ENCODE data around the gene RINT1. TPM values are rescaled to one million over a fixed set of nuclear protein-coding genes. Genes with fewer than 3 reads are reported as not detected.

RINT1 gene
- 10 to 100 TPM; 28.4 to 29.6 TPM for total RNA-seq
- 15.1 TPM for polyA plus RNA-seq

DNA sequence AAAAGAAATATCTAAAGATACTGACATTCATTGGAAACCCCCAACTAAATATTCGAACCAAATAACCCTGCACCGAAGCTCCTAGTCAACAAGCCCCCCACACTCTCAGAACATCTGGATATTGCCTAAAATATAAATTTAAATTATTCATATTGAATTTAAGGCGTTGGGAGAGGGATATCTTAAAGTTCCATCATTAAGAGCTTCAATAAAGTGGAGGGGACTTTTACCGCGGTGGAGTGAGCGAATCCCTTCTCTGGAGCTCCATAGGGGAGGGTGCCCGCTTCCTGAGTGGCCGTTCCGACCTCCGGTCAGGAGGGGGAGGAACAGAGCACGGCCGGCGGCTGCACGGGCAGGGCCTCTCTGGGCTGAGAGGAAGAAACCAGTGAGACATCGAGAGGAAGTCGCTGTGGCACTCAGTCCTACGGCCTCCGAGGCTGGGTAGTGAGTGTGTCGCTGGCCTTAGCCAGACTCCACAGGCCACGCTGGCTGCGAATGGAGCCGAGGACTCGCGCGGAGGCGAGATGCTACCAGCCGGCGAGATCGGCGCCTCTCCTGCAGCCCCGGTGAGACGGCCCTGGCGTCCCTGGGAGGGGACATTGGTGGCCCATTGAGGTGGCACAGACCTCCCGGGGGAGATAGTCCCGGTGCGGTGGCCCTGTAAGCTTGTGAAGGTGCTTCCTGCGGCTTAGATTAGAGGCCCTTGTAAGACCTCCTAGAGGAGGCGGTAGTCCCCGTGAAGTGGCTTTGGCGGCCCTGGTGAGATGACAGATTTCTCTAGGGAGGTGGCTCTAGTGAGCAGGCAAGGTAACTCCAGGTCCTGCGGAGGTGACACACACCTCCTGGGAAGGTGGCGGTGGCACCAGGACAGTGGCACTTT lies at the start of gene RINT1:
Gene RINT1, plus strand, starts transcription at position 410 of the 880 bp plus-strand sequence. Its CDS starts 115 bp downstream, at position 525.
- POLR2A ChIA-PET: interaction anchor here (0.6 to 1.2 kb wide), 9 partner anchors 11 to 548 kb away, joined by 3 to 7 read pairs (median 3); no protein-coding TSS in a partner anchor
- no peaks in the 10 kb centered on the region for H3K27me3 Mint-ChIP-seq

DNA sequence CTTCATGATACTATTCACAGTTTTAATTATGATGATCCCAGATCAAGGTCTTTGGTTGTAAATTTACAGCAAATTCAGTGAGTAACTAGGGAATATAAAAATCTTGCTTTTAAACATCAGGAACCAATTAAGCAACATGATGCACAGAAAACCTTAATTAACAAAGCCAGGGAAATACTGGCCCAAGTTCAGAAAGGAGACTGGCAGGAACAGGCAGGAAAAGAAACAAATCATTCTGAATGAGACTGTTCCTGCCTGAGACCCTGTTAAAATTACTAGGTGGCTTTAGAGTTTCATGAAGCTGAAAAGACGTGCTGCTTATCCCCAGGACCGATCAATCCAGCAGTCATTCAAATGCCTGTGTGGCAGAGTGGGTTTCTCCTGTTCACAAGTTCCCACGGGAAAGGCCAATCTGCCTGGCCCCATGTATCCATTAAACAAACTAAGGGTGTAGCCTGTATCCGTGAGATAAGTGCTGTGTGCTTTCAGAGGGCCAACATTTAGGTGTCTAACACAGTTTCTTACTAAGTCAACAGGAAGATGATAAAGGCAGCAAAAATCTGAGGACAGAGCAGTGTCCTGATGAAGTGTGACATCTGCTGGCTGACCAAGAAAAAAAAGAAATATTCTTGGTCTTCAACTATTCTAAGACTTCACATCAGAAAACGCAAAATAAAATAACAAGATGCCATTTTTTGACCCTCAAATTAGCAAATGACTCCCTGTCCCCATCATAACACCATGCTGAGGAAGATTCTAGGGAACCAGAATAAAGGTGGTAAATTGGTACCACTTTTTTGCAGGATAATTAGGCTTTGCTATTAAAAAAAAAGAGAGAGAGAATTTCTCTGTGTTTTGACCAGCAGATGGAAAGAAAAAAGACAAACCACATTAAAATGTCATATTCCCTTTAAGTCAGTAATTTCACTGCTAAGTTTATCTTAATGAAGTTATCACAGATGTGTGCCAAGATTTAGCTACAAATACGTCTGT lies 44.1 kb upstream of the RINT1 start:
- no peaks in the 10 kb centered on the region for H3K27me3 ChIP-seq (ENCODE audit: insufficient read depth, low read length, poor library complexity, severe bottlenecking)
- H3K27me3 Mint-ChIP-seq: no peaks in the 10 kb centered on the region
- ChIA-PET CTCF (interaction anchor here (0.7 to 1.0 kb wide), 3 partner anchors 44 to 135 kb away, joined by 3 to 7 read pairs (median 3); no protein-coding TSS in a partner anchor), POLR2A (no interaction called here)
- no peak overlapping the region for H3K4me3 ChIP-seq (ENCODE audit: low read length)
- no peaks in the 10 kb centered on the region for H3K9me3 ChIP-seq (ENCODE audit: low read length)
- no peaks in the 10 kb centered on the region for H3K9me3 Mint-ChIP-seq
- H3K36me3 ChIP-seq (ENCODE audit: insufficient read depth, low read length): no peaks in the 10 kb centered on the region
- no peak overlapping the region for H3K4me3 Mint-ChIP-seq
- peaks cover 3 to 10% (median 7%) of the 10 kb centered on the region in 3 donors for H3K4me1 Mint-ChIP-seq
- H3K27ac Mint-ChIP-seq: peak overlapping the region in 4 of 8 donors; percentile 23 to 52 (median 36)
- no peak overlapping the region for H3K27ac ChIP-seq (ENCODE audit: low read depth, low read length)
- peak in 1 of 5 donors; percentile 13 for DNase-seq
- peaks cover 0 to 16% (median 5%) of the 10 kb centered on the region in 3 donors for H3K36me3 Mint-ChIP-seq
- no peaks in the 10 kb centered on the region for H3K4me1 ChIP-seq (ENCODE audit: insufficient read depth, low read length)

More for the DNA sequence above, at the start of gene RINT1:
- Histone ChIP-seq H3K27ac (ENCODE audit: low read depth, low read length) (peak within 1 kb of the TSS; percentile 93), H3K9me3 (ENCODE audit: low read length) (no peaks in the 10 kb centered on the region), H3K36me3 (ENCODE audit: insufficient read depth, low read length) (peaks cover 4% of the 10 kb centered on the region), H3K4me3 (ENCODE audit: low read length) (peak within 1 kb of the TSS; percentile 93), H3K4me1 (ENCODE audit: insufficient read depth, low read length) (peaks cover 18% of the 10 kb centered on the region), H3K27me3 (ENCODE audit: insufficient read depth, low read length, poor library complexity, severe bottlenecking) (no peaks in the 10 kb centered on the region)
- Mint-ChIP-seq H3K36me3 (peaks cover 0 to 28% (median 2%) of the 10 kb centered on the region in 3 donors), H3K9me3 (no peaks in the 10 kb centered on the region), H3K4me3 (peak within 1 kb of the TSS; percentile 89 to 97 (median 93)), H3K27ac (peak within 1 kb of the TSS; percentile 75 to 98 (median 96)), H3K4me1 (peaks cover 30 to 58% (median 46%) of the 10 kb centered on the region in 3 donors)
- CTCF ChIA-PET: interaction anchor here (0.8 to 2.6 kb wide), 14 partner anchors 9 to 587 kb away, joined by 3 to 16 read pairs (median 3); no protein-coding TSS in a partner anchor
- peak; percentile 76 to 89 (median 85) for DNase-seq

DNA sequence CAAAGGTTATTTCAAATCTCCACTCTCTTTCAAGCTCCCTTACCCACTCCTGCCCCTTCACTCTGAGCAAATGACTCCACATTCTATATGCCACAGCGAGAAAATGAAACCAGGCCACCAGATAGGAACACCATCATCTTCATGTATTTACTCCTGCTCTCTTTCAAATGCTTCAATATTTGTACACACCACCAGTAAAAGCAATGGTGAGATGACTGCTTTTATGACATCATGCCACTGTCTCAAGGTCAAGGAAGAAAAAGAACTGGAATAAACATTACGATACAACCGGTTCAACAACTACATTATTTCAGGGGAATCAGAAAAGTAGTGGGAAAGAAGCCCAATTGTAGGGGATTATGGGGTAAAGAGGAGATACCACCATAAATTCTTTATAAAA lies 42.6 kb upstream of the RINT1 start:
- Histone ChIP-seq H3K27me3 (ENCODE audit: insufficient read depth, low read length, poor library complexity, severe bottlenecking) (no peaks in the 10 kb centered on the region), H3K9me3 (ENCODE audit: low read length) (no peaks in the 10 kb centered on the region), H3K36me3 (ENCODE audit: insufficient read depth, low read length) (no peaks in the 10 kb centered on the region), H3K4me3 (ENCODE audit: low read length) (no peak overlapping the region), H3K4me1 (ENCODE audit: insufficient read depth, low read length) (no peaks in the 10 kb centered on the region), H3K27ac (ENCODE audit: low read depth, low read length) (no peak overlapping the region)
- ChIA-PET POLR2A (interaction anchor here (0.7 kb wide), 1 partner anchor 346 kb away, joined by 9 read pairs; no protein-coding TSS in a partner anchor), CTCF (interaction anchor here (1.0 kb wide), 1 partner anchor 571 kb away, joined by 3 read pairs; no protein-coding TSS in a partner anchor)
- Mint-ChIP-seq H3K4me1 (peaks cover 3 to 10% (median 7%) of the 10 kb centered on the region in 3 donors), H3K4me3 (no peak overlapping the region), H3K27ac (peak overlapping the region in 1 of 8 donors; percentile 25), H3K36me3 (peaks cover 0 to 13% (median 5%) of the 10 kb centered on the region in 3 donors), H3K9me3 (no peaks in the 10 kb centered on the region), H3K27me3 (no peaks in the 10 kb centered on the region)
- DNase-seq: no peak

DNA sequence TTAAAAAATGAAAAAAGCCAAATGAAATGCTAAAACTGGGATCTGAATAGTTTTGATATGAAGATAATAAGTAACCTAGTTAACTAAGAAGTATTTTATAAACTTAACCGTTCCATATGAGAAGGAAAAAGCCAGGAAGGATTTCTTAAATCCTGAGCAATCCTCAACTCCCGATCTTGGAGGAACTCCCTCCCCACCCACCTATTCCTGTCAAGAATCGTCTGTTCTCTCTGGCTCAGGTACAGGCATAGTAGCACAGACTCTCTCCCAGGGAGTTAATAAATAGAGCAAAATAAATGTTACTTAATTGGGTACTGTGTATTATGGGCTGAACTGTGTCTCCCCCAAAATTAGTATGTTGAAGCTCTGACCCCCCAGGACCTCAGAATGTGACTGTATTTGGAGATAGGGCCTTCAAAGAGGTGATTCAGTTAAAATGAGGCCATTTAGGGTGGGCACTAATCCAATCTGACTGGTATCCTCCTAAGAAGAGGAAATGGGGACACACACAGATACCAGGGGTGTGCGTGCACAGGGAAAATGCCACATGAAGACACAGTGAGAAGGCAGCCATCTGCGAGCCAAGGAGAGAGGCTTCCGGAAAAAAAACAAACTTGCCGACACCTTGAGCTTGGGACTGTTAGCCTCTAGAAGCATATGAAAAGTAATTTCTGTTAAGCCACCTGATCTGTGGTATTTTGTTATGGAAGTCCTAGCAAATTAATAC lies 38.6 kb upstream of the RINT1 start:
- Histone ChIP-seq H3K27ac (ENCODE audit: low read depth, low read length) (no peak overlapping the region), H3K36me3 (ENCODE audit: insufficient read depth, low read length) (no peaks in the 10 kb centered on the region), H3K4me3 (ENCODE audit: low read length) (no peak overlapping the region), H3K9me3 (ENCODE audit: low read length) (no peaks in the 10 kb centered on the region), H3K27me3 (ENCODE audit: insufficient read depth, low read length, poor library complexity, severe bottlenecking) (no peaks in the 10 kb centered on the region), H3K4me1 (ENCODE audit: insufficient read depth, low read length) (no peaks in the 10 kb centered on the region)
- no peaks in the 10 kb centered on the region for H3K9me3 Mint-ChIP-seq
- H3K4me1 Mint-ChIP-seq: no peaks in the 10 kb centered on the region
- peaks cover 0 to 4% (median 3%) of the 10 kb centered on the region in 3 donors for H3K36me3 Mint-ChIP-seq
- ChIA-PET POLR2A (no interaction called here), CTCF (no interaction called here)
- no peaks in the 10 kb centered on the region for H3K27me3 Mint-ChIP-seq
- H3K27ac Mint-ChIP-seq: no peak overlapping the region
- DNase-seq: no peak
- no peak overlapping the region for H3K4me3 Mint-ChIP-seq

DNA sequence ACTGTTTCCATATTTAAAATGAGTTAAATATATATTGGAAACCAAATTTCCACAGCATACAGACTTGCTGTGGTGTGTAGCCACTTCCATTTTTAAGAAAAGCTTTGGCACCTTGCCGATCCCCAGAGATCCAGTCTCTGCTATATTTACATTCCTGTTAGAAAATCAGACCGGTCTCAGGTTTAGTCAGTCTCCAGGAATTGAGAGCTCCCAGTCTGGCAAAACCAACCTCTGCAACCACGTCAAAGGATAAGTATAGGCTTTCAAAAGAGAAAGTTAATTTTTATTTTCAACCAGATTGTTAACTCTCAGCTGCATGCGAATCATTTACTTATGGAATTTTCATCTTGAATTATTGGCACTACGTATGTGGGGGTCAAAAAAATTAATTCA lies 38.1 kb upstream of the RINT1 start:
- POLR2A ChIA-PET: no interaction called here
- Mint-ChIP-seq H3K4me1 (no peaks in the 10 kb centered on the region), H3K36me3 (peaks cover 0 to 4% (median 3%) of the 10 kb centered on the region in 3 donors), H3K9me3 (no peaks in the 10 kb centered on the region), H3K4me3 (no peak overlapping the region), H3K27ac (no peak overlapping the region), H3K27me3 (no peaks in the 10 kb centered on the region)
- no peaks in the 10 kb centered on the region for H3K27me3 ChIP-seq (ENCODE audit: insufficient read depth, low read length, poor library complexity, severe bottlenecking)
- no peak overlapping the region for H3K4me3 ChIP-seq (ENCODE audit: low read length)
- no peaks in the 10 kb centered on the region for H3K9me3 ChIP-seq (ENCODE audit: low read length)
- DNase-seq: no peak
- no peaks in the 10 kb centered on the region for H3K4me1 ChIP-seq (ENCODE audit: insufficient read depth, low read length)
- no peak overlapping the region for H3K27ac ChIP-seq (ENCODE audit: low read depth, low read length)
- no peaks in the 10 kb centered on the region for H3K36me3 ChIP-seq (ENCODE audit: insufficient read depth, low read length)
- CTCF ChIA-PET: no interaction called here

DNA sequence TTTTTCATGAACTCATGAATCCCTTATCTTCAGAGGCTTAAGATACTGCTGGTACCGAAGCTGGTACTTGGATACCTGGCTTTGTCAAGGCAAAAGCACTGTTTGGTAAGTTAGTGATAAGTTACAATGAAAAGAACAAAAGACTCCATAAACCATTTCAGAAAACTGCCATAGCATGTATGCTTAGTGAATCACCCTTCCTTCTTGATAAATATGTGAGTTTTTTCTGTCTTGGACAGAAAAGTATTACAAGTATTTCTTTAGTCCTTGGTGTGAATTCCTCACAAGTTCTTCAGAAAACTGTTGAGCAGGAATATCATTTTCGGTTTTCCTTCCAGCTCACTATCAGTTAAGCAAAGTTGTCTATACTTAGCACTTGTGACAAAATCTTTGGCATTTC lies 35.5 kb upstream of the RINT1 start:
- Mint-ChIP-seq H3K27me3 (no peaks in the 10 kb centered on the region), H3K27ac (no peak overlapping the region), H3K36me3 (peaks cover 0 to 10% (median 7%) of the 10 kb centered on the region in 3 donors), H3K4me3 (no peak overlapping the region), H3K9me3 (no peaks in the 10 kb centered on the region), H3K4me1 (no peaks in the 10 kb centered on the region)
- Histone ChIP-seq H3K4me3 (ENCODE audit: low read length) (no peak overlapping the region), H3K27me3 (ENCODE audit: insufficient read depth, low read length, poor library complexity, severe bottlenecking) (no peaks in the 10 kb centered on the region), H3K9me3 (ENCODE audit: low read length) (no peaks in the 10 kb centered on the region), H3K27ac (ENCODE audit: low read depth, low read length) (no peak overlapping the region), H3K4me1 (ENCODE audit: insufficient read depth, low read length) (no peaks in the 10 kb centered on the region), H3K36me3 (ENCODE audit: insufficient read depth, low read length) (no peaks in the 10 kb centered on the region)
- no peak for DNase-seq
- ChIA-PET POLR2A (no interaction called here), CTCF (interaction anchor here (1.9 kb wide), 1 partner anchor 67 kb away, joined by 4 read pairs; no protein-coding TSS in a partner anchor)

DNA sequence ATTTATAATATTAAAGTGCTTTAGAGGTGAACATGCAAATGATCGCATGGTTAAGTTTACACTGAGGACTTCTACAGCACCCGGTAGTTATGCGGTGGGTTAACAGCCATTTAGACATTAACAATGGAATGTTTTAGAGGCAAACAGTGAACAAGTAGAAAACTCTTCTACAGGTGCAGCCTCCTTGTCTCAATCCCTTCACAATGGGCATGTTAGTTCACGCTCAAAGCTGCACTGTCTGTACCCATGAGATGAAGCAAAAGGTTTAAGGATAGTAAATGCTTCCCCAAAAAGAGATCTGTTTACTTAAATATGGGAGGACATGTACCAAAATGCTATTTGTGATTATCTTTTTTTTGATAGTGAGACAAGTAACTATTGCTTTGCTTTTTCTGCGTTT lies 35.0 kb upstream of the RINT1 start:
- H3K9me3 ChIP-seq (ENCODE audit: low read length): no peaks in the 10 kb centered on the region
- Mint-ChIP-seq H3K27ac (peak overlapping the region in 1 of 8 donors; percentile 24), H3K4me1 (no peaks in the 10 kb centered on the region), H3K36me3 (peaks cover 0 to 13% (median 7%) of the 10 kb centered on the region in 3 donors), H3K4me3 (no peak overlapping the region), H3K27me3 (no peaks in the 10 kb centered on the region), H3K9me3 (no peaks in the 10 kb centered on the region)
- no peaks in the 10 kb centered on the region for H3K36me3 ChIP-seq (ENCODE audit: insufficient read depth, low read length)
- no peak overlapping the region for H3K27ac ChIP-seq (ENCODE audit: low read depth, low read length)
- CTCF ChIA-PET: no interaction called here
- no peaks in the 10 kb centered on the region for H3K27me3 ChIP-seq (ENCODE audit: insufficient read depth, low read length, poor library complexity, severe bottlenecking)
- POLR2A ChIA-PET: no interaction called here
- DNase-seq: no peak
- no peak overlapping the region for H3K4me3 ChIP-seq (ENCODE audit: low read length)
- no peaks in the 10 kb centered on the region for H3K4me1 ChIP-seq (ENCODE audit: insufficient read depth, low read length)
